Measurements from ENCODE around the gene PPM1K.

The PPM1K gene

GRCh38 chr4:88276952-88277710 lies 7.2 kb downstream of the PPM1K start:
- no peak for DNase-seq

GRCh38 chr4:88275949-88276515 lies 8.3 kb downstream of the PPM1K start:
- no peak for DNase-seq

GRCh38 chr4:88275516-88275915 lies 8.8 kb downstream of the PPM1K start:
- DNase-seq, result no peak

- DNase-seq, result no peak
Measured at GRCh38 chr4:88268913-88269312, 15.4 kb downstream of the PPM1K start.

GRCh38 chr4:88264336-88264735 lies 20.0 kb downstream of the PPM1K start:
- no peak for DNase-seq

- DNase-seq, result no peak
Measured at GRCh38 chr4:88257726-88258125, 26.6 kb downstream of the PPM1K start.

GRCh38 chr4:88255111-88255510 lies 29.2 kb downstream of the PPM1K start:
- no peak for DNase-seq

- DNase-seq, result no peak
Measured at GRCh38 chr4:88251924-88252323, 32.4 kb downstream of the PPM1K start.

GRCh38 chr4:88247148-88247547 lies 37.2 kb downstream of the PPM1K start:
- no peak for DNase-seq

- DNase-seq, result no peak
Measured at GRCh38 chr4:88246600-88246999, 37.8 kb downstream of the PPM1K start.

GRCh38 chr4:88244816-88245579 lies 39.4 kb downstream of the PPM1K start:
- no peak for DNase-seq

- no peak for DNase-seq
Measured at GRCh38 chr4:88244056-88244455, 40.3 kb downstream of the PPM1K start.

GRCh38 chr4:88242144-88242543 lies 42.2 kb downstream of the PPM1K start:
- no peak for DNase-seq

- DNase-seq, result no peak
Measured at GRCh38 chr4:88240297-88240714, 44.1 kb downstream of the PPM1K start.

GRCh38 chr4:88230969-88231771 lies 53.2 kb downstream of the PPM1K start:
- no peak for DNase-seq

GRCh38 chr4:88230461-88230891 lies 53.9 kb downstream of the PPM1K start:
- DNase-seq, result no peak

- DNase-seq, result no peak
Measured at GRCh38 chr4:88227734-88228133, 56.6 kb downstream of the PPM1K start.

- no peak for DNase-seq
Measured at GRCh38 chr4:88226143-88226542, 58.2 kb downstream of the PPM1K start.

GRCh38 chr4:88225232-88226105 lies 58.9 kb downstream of the PPM1K start:
- no peak for DNase-seq

- DNase-seq, result no peak
Measured at GRCh38 chr4:88223516-88223915, 60.8 kb downstream of the PPM1K start.

GRCh38 chr4:88219099-88219498 lies 65.3 kb downstream of the PPM1K start:
- peak; percentile 36 for DNase-seq

GRCh38 chr4:88217169-88217568 lies 67.2 kb downstream of the PPM1K start:
- DNase-seq, result no peak

All from retina (tissue), 1 donor.